ENCODE measurements around the gene GABRQ.

Gene GABRQ

DNA sequence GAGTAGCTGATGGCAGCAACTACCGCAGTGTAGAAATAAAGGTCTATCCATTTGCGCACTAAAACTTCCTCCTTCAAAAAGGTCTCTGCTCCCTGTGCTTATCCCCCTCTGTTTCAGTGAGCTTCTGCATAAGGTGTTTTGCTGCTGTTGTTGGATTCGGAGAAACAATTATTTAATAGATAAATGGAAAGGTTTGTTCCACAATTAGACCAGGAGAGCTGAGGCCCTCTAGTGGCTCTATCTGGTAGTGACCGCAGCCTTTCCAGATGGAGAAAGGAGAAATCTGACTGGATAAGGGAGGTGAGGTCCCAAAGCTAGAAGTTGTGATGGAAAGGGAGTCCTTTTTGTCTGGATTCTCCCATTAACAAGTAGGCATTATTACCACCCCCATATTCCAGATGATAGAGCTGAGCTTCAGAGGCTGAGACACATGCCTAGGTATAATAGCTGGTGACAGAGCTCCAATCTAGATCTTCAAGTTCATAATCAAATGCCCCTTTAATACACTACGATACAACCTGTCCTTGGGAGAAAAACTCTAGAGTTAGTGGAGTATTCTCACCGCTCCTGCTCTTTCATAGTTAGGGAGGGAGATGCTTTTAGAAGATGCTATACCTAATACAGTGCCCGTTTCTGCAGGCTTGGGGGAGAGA is 5.1 kb upstream of the GABRQ start:
- TF ChIP-seq, protein P1, sequence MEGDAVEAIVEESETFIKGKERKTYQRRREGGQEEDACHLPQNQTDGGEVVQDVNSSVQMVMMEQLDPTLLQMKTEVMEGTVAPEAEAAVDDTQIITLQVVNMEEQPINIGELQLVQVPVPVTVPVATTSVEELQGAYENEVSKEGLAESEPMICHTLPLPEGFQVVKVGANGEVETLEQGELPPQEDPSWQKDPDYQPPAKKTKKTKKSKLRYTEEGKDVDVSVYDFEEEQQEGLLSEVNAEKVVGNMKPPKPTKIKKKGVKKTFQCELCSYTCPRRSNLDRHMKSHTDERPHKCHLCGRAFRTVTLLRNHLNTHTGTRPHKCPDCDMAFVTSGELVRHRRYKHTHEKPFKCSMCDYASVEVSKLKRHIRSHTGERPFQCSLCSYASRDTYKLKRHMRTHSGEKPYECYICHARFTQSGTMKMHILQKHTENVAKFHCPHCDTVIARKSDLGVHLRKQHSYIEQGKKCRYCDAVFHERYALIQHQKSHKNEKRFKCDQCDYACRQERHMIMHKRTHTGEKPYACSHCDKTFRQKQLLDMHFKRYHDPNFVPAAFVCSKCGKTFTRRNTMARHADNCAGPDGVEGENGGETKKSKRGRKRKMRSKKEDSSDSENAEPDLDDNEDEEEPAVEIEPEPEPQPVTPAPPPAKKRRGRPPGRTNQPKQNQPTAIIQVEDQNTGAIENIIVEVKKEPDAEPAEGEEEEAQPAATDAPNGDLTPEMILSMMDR (IDR thresholded peaks at IDR 0.05; ENCODE audit: borderline replicate concordance, control extremely low read depth, extremely low read depth, insufficient read depth, missing control alignments) = peak; percentile 78
- in situ Hi-C loops (cut with MboI; ENCODE audit: low sequenced_read_pairs, unreplicated experiment) = loop anchor here (25.0 kb wide), 1 partner anchor 870 kb away; no protein-coding TSS in a partner anchor
- DNase-seq (ENCODE audit: low spot score) = no peak

DNA sequence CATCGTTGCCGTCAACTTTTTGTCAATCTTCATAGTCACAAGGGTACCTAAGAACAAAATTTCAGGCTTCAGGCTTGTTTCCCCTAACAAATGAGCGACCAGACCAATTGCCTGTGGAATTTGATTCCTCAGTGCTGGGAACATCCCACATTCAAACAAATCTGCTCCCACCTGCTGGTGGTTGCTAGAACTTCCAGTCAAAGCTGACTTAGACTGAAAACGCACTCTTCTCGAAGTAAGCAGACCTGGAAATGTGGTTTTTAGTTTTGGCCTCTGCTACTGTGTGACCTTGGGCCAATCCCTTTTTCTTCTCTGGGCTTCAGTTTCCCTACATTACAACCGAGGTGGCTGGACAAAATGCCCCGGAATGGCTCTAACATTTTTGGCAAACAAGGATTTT is 1.8 kb upstream of the GABRQ start:
- in situ Hi-C loops (cut with MboI; ENCODE audit: low sequenced_read_pairs, unreplicated experiment) = loop anchor here (25.0 kb wide), 1 partner anchor 874 kb away; no protein-coding TSS in a partner anchor
- TF ChIP-seq, protein P1 (IDR thresholded peaks at IDR 0.05; ENCODE audit: borderline replicate concordance, control extremely low read depth, extremely low read depth, insufficient read depth, missing control alignments) = peak; percentile 33
- no peak for DNase-seq (ENCODE audit: low spot score)

DNA sequence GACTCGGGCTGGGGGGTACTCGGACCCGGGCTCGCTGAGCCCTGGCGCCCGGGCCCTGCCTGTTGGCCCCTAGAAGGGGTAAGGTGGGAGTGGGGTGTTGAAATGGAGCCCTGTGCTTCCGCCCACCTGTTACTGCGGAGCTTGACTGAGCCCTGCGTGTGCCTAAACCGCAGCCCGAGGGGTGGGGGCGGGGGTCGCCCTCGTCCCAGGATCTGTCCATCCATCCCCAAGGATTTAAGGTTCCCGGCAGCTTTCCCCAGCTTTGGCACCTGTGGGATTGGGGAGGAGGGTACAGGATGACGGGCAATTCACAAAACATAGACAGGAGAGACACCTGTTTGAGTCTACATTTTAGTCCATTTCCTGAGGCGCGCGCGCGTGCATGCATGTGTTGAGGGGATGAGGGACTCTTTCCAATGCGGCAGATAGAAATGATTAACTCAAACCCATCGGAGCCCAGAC is 779 bp downstream of the GABRQ start:
- no peak for DNase-seq (ENCODE audit: low spot score)
- in situ Hi-C loops (cut with MboI; ENCODE audit: low sequenced_read_pairs, unreplicated experiment) = loop anchor here (25.0 kb wide), 1 partner anchor 876 kb away; no protein-coding TSS in a partner anchor
- TF ChIP-seq, protein P1 (IDR thresholded peaks at IDR 0.05; ENCODE audit: borderline replicate concordance, control extremely low read depth, extremely low read depth, insufficient read depth, missing control alignments) = no peak

DNA sequence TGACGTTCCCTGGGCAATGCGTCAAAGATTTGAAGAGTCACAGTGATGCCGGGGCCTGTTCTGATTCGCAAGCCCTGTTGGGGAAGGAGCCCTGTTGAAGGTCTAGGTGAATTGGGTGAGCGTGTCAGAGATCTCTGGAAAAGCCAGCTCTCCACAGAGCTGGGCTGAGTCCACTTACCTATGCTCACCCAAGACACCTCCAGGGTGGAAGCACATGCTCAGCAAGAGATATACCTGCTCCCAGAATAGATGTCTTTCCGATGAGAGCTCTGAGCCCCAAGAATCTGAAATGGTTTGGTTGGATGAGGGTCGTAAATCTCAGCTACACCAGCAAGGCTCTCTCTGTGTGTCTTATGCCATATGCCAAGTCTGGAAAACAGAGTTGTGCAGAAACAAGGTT is 1.7 kb downstream of the GABRQ start:
- TF ChIP-seq, protein P1 (IDR thresholded peaks at IDR 0.05; ENCODE audit: borderline replicate concordance, control extremely low read depth, extremely low read depth, insufficient read depth, missing control alignments) = no peak
- in situ Hi-C loops (cut with MboI; ENCODE audit: low sequenced_read_pairs, unreplicated experiment) = loop anchor here (25.0 kb wide), 1 partner anchor 877 kb away; no protein-coding TSS in a partner anchor
- DNase-seq (ENCODE audit: low spot score) = no peak

DNA sequence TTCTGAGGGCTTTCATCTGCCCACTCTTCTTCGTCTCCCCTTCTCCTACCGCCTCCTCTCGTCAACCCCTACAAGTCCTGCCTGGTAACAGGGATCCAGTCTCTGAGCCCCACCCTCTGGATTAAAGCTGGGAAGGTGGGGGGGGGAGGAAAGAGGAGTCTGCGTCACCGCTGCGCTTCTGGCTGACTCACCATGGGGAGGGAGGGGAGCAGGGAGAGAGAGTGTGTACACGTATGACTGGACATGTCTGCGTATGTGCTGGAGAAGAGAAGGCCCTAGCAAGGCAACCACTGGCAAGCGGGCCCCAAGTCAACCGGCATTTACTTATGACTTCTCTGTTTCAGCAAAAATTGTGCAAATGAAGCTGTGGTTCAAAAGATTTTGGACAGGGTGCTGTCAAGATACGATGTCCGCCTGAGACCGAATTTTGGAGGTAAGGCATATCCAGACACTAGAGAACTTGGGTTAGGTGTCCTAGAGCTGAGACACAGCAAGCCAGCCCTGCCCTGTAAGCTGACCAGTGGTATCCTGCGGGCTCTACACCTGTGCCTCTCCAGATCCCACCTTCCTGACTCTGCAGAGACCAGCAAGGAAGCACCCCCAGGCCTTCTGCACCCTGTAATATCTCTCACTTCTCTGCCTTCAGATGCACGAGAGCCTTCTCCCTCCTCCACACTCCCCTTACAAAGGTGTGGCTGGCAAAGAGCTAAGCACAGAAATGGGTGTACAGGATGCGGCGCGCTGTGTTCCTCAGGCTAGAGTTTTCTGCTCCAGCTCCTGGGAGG is 2.5 kb downstream of the GABRQ start:
- TF ChIP-seq, protein P1 (IDR thresholded peaks at IDR 0.05; ENCODE audit: borderline replicate concordance, control extremely low read depth, extremely low read depth, insufficient read depth, missing control alignments) = no peak
- in situ Hi-C loops (cut with MboI; ENCODE audit: low sequenced_read_pairs, unreplicated experiment) = loop anchor here (10.0 to 25.0 kb wide), 2 partner anchors 175 to 878 kb away; no protein-coding TSS in a partner anchor

DNA sequence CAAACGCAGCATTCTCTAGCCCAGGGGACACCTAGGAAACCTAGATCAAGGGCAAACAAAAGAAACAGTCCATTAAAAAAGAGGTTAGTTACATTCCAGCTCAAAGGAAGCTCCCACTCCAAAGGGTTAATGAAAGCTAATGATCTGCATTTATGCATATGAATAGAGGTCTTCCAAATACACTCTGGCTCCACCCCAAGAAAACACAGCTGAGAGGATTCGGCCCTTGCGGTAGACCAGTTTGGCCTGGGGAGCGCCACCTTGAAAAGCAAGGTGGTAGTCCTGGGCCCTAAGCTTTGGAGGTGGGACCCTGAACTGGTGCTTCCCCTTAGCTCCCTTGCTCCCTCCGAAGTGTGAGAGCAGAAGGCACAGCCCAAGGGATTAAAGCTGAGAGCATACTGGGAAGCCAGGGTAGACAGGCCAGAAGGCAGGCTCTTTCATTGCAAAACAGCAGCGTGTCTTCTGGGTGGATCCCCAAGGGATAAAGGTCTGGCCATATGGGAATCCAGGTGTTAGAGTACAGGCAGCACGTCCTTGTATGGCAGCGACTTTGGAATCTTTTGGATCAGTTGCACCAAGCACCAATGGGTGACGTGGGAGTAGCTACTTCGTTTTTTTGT is 3.7 kb downstream of the GABRQ start:
- no peak for DNase-seq (ENCODE audit: low spot score)
- in situ Hi-C loops (cut with MboI; ENCODE audit: low sequenced_read_pairs, unreplicated experiment) = loop anchor here (10.0 to 25.0 kb wide), 2 partner anchors 173 to 879 kb away; no protein-coding TSS in a partner anchor

More for the DNA sequence above, 2.5 kb downstream of the GABRQ start:
- no peak for DNase-seq (ENCODE audit: low spot score)

More for the DNA sequence above, 3.7 kb downstream of the GABRQ start:
- TF ChIP-seq, protein P1 (IDR thresholded peaks at IDR 0.05; ENCODE audit: borderline replicate concordance, control extremely low read depth, extremely low read depth, insufficient read depth, missing control alignments) = no peak
